IMR-90 (cell line): ENCODE data around the gene ZNF653. TPM values are rescaled to one million over a fixed set of nuclear protein-coding genes. Genes with fewer than 3 reads are reported as not detected.

Source experiments
- ATAC-seq: fragments of 200-7000 bp; cut with Tn5 transposase; 2 replicates; pipeline ENCODE4 v1.9.1; 2020; ENCODE audit warnings: low read depth, mild to moderate bottlenecking, moderate library complexity
- BruUV-seq: library from RNA; stranded (reverse); fragments of 400-500 nt; replicated peaks from 2 replicates; lab custom pipeline; 2021; lab: Mats Ljungman, UMichigan
- CTCF ChIA-PET: fragments of 300-600 bp; formaldehyde crosslinking; extraction: SDS; loops from one replicate; lab custom pipeline; 2021; ENCODE audit warnings: antibody characterized with exemption; lab: Yijun Ruan, JAX
- POLR2A ChIA-PET: fragments of 300-600 bp; sonication (Branson Sonifier 250); formaldehyde crosslinking; loops from one replicate; lab custom pipeline; 2022; ENCODE audit warnings: antibody characterized with exemption; ENCODE audit not compliant: unreplicated experiment; lab: Charles Lee
- DNase-seq: peaks from one replicate; pipeline ENCODE4 v3.0.0; 2013
- H2AFZ ChIP-seq: replicated peaks from 2 replicates; pipeline ENCODE3; 2013; ENCODE audit warnings: low read length, mild to moderate bottlenecking; ENCODE audit not compliant: poor library complexity
- H2AK5ac ChIP-seq: 2 replicates; pipeline ENCODE4 v1.6.1; 2013; ENCODE audit warnings: low read depth, low read length, inconsistent platforms
- H2AK9ac ChIP-seq: replicated peaks from 2 replicates; pipeline ENCODE3; 2013; ENCODE audit warnings: mild to moderate bottlenecking, low read depth, low read length, moderate library complexity; ENCODE audit not compliant: poor library complexity
- H2BK120ac ChIP-seq: 2 replicates; pipeline ENCODE4 v1.6.1; 2013; ENCODE audit warnings: low read depth, low read length, inconsistent platforms
- H2BK15ac ChIP-seq: 3 replicates; pipeline ENCODE4 v1.6.1; 2013; ENCODE audit warnings: low read depth, low read length, inconsistent platforms
- H2BK20ac ChIP-seq: 2 replicates; pipeline ENCODE4 v1.6.1; 2013; ENCODE audit warnings: low read depth, mild to moderate bottlenecking, inconsistent platforms, low read length, moderate library complexity
- H2BK5ac ChIP-seq: 2 replicates; pipeline ENCODE4 v1.6.1; 2013; ENCODE audit warnings: mild to moderate bottlenecking, low read depth, low read length, inconsistent platforms; ENCODE audit not compliant: poor library complexity, severe bottlenecking
- H3K14ac ChIP-seq: replicated peaks from 2 replicates; pipeline ENCODE4 v1.6.1; 2013; ENCODE audit warnings: low read depth, low read length, inconsistent platforms
- H3K18ac ChIP-seq: 2 replicates; pipeline ENCODE4 v1.6.1; 2013; ENCODE audit warnings: low read depth, low read length, control low read depth
- H3K23ac ChIP-seq: 2 replicates; pipeline ENCODE4 v1.6.1; 2013; ENCODE audit warnings: low read depth, low read length, inconsistent platforms
- H3K27ac ChIP-seq: 2 replicates; pipeline ENCODE4 v1.5.1; 2013; ENCODE audit warnings: mild to moderate bottlenecking, control low read depth, low read length; ENCODE audit not compliant: insufficient read depth
- H3K27me3 ChIP-seq: 2 replicates; pipeline ENCODE4 v1.6.1; 2013; ENCODE audit warnings: low read length; ENCODE audit not compliant: control insufficient read depth, insufficient read depth
- H3K36me3 ChIP-seq: 2 replicates; pipeline ENCODE4 v1.6.1; 2013; ENCODE audit warnings: low read length, mixed read lengths; ENCODE audit not compliant: control insufficient read depth, insufficient read depth
- H3K4ac ChIP-seq: 2 replicates; pipeline ENCODE4 v1.6.1; 2013; ENCODE audit warnings: low read depth, low read length, inconsistent platforms
- H3K4me1 ChIP-seq: 2 replicates; pipeline ENCODE4 v1.6.1; 2013; ENCODE audit warnings: low read length, mixed read lengths; ENCODE audit not compliant: control insufficient read depth, insufficient read depth
- H3K4me2 ChIP-seq: 2 replicates; pipeline ENCODE4 v1.6.1; 2013; ENCODE audit warnings: low read depth, mild to moderate bottlenecking, control low read depth, low read length, moderate library complexity
- H3K4me3 ChIP-seq: 2 replicates; pipeline ENCODE4 v1.5.1; 2013; ENCODE audit warnings: low read depth, mild to moderate bottlenecking, control low read depth, low read length, moderate library complexity; ENCODE audit not compliant: insufficient read depth
- H3K56ac ChIP-seq: 2 replicates; pipeline ENCODE4 v1.6.1; 2013; ENCODE audit warnings: low read length, inconsistent platforms; ENCODE audit not compliant: insufficient read depth; ENCODE audit errors: extremely low read depth
- H3K79me1 ChIP-seq, 2 experiments: 2 replicates each; pipeline ENCODE4 v1.6.1; 2013; ENCODE audit warnings: low read length in 2 of 2, inconsistent platforms in 1 of 2, low read depth in 1 of 2
- H3K9ac ChIP-seq: 2 replicates; pipeline ENCODE4 v1.6.1; 2013; ENCODE audit warnings: low read depth, low read length, control low read depth
- H3K9me1 ChIP-seq: 2 replicates; pipeline ENCODE4 v1.6.1; 2013; ENCODE audit warnings: low read length, inconsistent platforms; ENCODE audit not compliant: insufficient read depth
- H3K9me3 ChIP-seq: 2 replicates; pipeline ENCODE4 v1.6.1; 2013; ENCODE audit warnings: low read length; ENCODE audit not compliant: control insufficient read depth, insufficient read depth
- H4K20me1 ChIP-seq: 2 replicates; pipeline ENCODE4 v1.6.1; 2013; ENCODE audit warnings: low read length, inconsistent platforms; ENCODE audit not compliant: insufficient read depth
- H4K5ac ChIP-seq: 2 replicates; pipeline ENCODE4 v1.6.1; 2013; ENCODE audit warnings: mild to moderate bottlenecking, low read depth, low read length, control low read depth
- H4K8ac ChIP-seq, 2 experiments: 2 replicates each; pipeline ENCODE4 v1.6.1; 2013; ENCODE audit warnings: low read depth in 2 of 2, low read length in 2 of 2, control low read depth in 1 of 2, inconsistent platforms in 1 of 2
- H4K91ac ChIP-seq: 2 replicates; pipeline ENCODE4 v1.6.1; 2013; ENCODE audit warnings: low read depth, low read length, inconsistent platforms; ENCODE audit not compliant: insufficient read depth
- BHLHE40 ChIP-seq: fragments of 150-350 bp; IDR thresholded peaks from 2 replicates; pipeline ENCODE4 v1.6.1; 2016; ENCODE audit warnings: mild to moderate bottlenecking, low read depth, low read length
- CEBPB ChIP-seq: IDR thresholded peaks from 2 replicates; pipeline ENCODE4 v1.6.1; 2012; ENCODE audit warnings: low read depth, low read length, improper control_type of control experiment
- CHD1 ChIP-seq: IDR thresholded peaks from 2 replicates; pipeline ENCODE4 v1.6.1; 2012; ENCODE audit warnings: low read depth, low read length, improper control_type of control experiment
- CTCF ChIP-seq: conservative IDR thresholded peaks from 2 replicates; pipeline ENCODE4 v1.5.1; 2012; ENCODE audit warnings: mild to moderate bottlenecking, low read depth, low read length, improper control_type of control experiment
- ELK1 ChIP-seq: fragments of 150-350 bp; IDR thresholded peaks from 2 replicates; pipeline ENCODE4 v1.6.1; 2016; ENCODE audit warnings: low read depth, mild to moderate bottlenecking, low read length, moderate library complexity, borderline replicate concordance
- FOS ChIP-seq: fragments of 150-350 bp; IDR thresholded peaks from 2 replicates; pipeline ENCODE4 v1.6.1; 2016; ENCODE audit warnings: low read depth, low read length
- MAFK ChIP-seq: IDR thresholded peaks from 2 replicates; pipeline ENCODE4 v1.6.1; 2012; ENCODE audit warnings: low read depth, low read length, improper control_type of control experiment
- MAZ ChIP-seq: IDR thresholded peaks from 2 replicates; pipeline ENCODE4 v1.6.1; 2012; ENCODE audit warnings: low read depth, mild to moderate bottlenecking, low read length, improper control_type of control experiment, moderate library complexity, borderline replicate concordance
- MXI1 ChIP-seq: IDR thresholded peaks from 2 replicates; pipeline ENCODE4 v1.6.1; 2012; ENCODE audit warnings: low read depth, mild to moderate bottlenecking, low read length, moderate library complexity, borderline replicate concordance
- NFE2L2 ChIP-seq: fragments of 150-350 bp; IDR thresholded peaks from 2 replicates; pipeline ENCODE4 v1.6.1; 2016; ENCODE audit warnings: low read depth, mild to moderate bottlenecking, low read length
- POLR2A ChIP-seq: IDR thresholded peaks from 2 replicates; pipeline ENCODE4 v1.6.1; 2012; ENCODE audit warnings: mild to moderate bottlenecking, low read depth, low read length
- RAD21 ChIP-seq: IDR thresholded peaks from 2 replicates; pipeline ENCODE4 v1.6.1; 2012; ENCODE audit warnings: low read length, improper control_type of control experiment
- RCOR1 ChIP-seq: IDR thresholded peaks from 2 replicates; pipeline ENCODE4 v1.6.1; 2012; ENCODE audit warnings: mild to moderate bottlenecking, low read length, improper control_type of control experiment; ENCODE audit not compliant: insufficient replicate concordance
- RFX5 ChIP-seq: IDR thresholded peaks from 2 replicates; pipeline ENCODE4 v1.8.0; 2012; ENCODE audit warnings: low read depth, mild to moderate bottlenecking, low read length, moderate library complexity
- SMC3 ChIP-seq: fragments of 150-350 bp; IDR thresholded peaks from 2 replicates; pipeline ENCODE4 v1.6.1; 2016; ENCODE audit warnings: low read depth, mild to moderate bottlenecking, antibody characterized with exemption, low read length, moderate library complexity
- USF2 ChIP-seq: fragments of 150-350 bp; IDR thresholded peaks from 2 replicates; pipeline ENCODE4 v1.6.1; 2017; ENCODE audit warnings: mild to moderate bottlenecking, antibody characterized with exemption, low read length, low read depth
- whole genome bisulfite sequencing, 2 experiments: methylation state at CpG; one replicate each; pipeline versions ENCODE4 v1.1.5 to v1.1.7; 2013; ENCODE audit warnings: missing lambda C conversion rate in 2 of 2; ENCODE audit not compliant: insufficient read length in 1 of 2; ENCODE audit errors: extremely low coverage in 2 of 2; 5-methylcytosine and 5-hydroxymethylcytosine counted together
- dilution Hi-C: fragments of 300-500 bp; cut with HindIII; formaldehyde crosslinking; loops from one replicate; pipeline ENCODE4 v1.14.3; 2018; ENCODE audit warnings: low sequenced_read_pairs; ENCODE audit not compliant: unreplicated experiment
- in situ Hi-C: fragments of 300-500 bp; cut with MboI; formaldehyde crosslinking; loops from 3 replicates; pipeline ENCODE4 v1.14.3; 2019; ENCODE audit warnings: low sequenced_read_pairs, inconsistent platforms, mixed read lengths
- intact Hi-C: fragments of 100-400 bp; cut with micrococcal nuclease; formaldehyde crosslinking; loops from 2 replicates; pipeline ENCODE4 v1.10.0; 2022
- polyA plus RNA-seq, 3 experiments: library from polyadenylated mRNA; depleted of rRNA; stranded (reverse); fragments of >200 nt; gene quantifications; 2 replicates each; pipeline ENCODE4 v1.2.3, GENCODE V29; 2012; ENCODE audit warnings: low replicate concordance in 1 of 3
- total RNA-seq: library from RNA; depleted of rRNA; stranded (reverse); fragments of >200 nt; gene quantifications from 2 replicates; pipeline ENCODE4 v1.2.3, GENCODE V29; 2012

The ZNF653 gene
- total and polyA plus RNA-seq, 2 of the 4 experiments (the other 2 are of a cell fraction), result 3.9 to 9.0 TPM

GRCh38 chr19:11456659-11457058, 49.0 kb downstream of the ZNF653 start:
- H2BK20ac ChIP-seq, result no peak overlapping the region
- TF ChIP-seq SMC3, result no peak
- no peak for TF ChIP-seq RCOR1
- no peak for TF ChIP-seq CTCF
- no peak for TF ChIP-seq MXI1
- TF ChIP-seq RAD21, result no peak
- TF ChIP-seq MAFK, result no peak
- TF ChIP-seq USF2, result no peak
- TF ChIP-seq CHD1, result no peak
- no peak for TF ChIP-seq CEBPB
- no peak for TF ChIP-seq FOS
- no peak for TF ChIP-seq RFX5
- TF ChIP-seq MAZ, result no peak
- no peak for TF ChIP-seq NFE2L2
- no peak for TF ChIP-seq BHLHE40
- TF ChIP-seq POLR2A, result no peak
- TF ChIP-seq ELK1, result no peak
- ATAC-seq, result no peak
- H2BK5ac ChIP-seq, result no peak overlapping the region
- H3K4me2 ChIP-seq, result no peak overlapping the region
- H2AK9ac ChIP-seq, result no peak overlapping the region
- ChIA-PET CTCF (no interaction called here), POLR2A (no interaction called here)
- H2BK120ac ChIP-seq, result no peak overlapping the region
- no peak overlapping the region for H4K5ac ChIP-seq
- H3K9ac ChIP-seq, result no peak overlapping the region
- no peak overlapping the region for H3K18ac ChIP-seq
- no peaks in the 10 kb centered on the region for H3K9me1 ChIP-seq
- no peaks in the 10 kb centered on the region for H4K20me1 ChIP-seq
- no peak overlapping the region for H4K8ac ChIP-seq
- H3K4ac ChIP-seq, result no peak overlapping the region
- in situ Hi-C loops (no loop called here), intact Hi-C loops (no loop called here), dilution Hi-C loops (no loop called here)
- H2AK5ac ChIP-seq, result no peak overlapping the region
- H3K36me3 ChIP-seq, result no peaks in the 10 kb centered on the region
- H3K14ac ChIP-seq, result no peak overlapping the region
- H3K4me3 ChIP-seq, result no peak overlapping the region
- H4K91ac ChIP-seq, result no peak overlapping the region
- no peaks in the 10 kb centered on the region; the same call in 1 of the 2 replicates for H3K4me1 ChIP-seq
- 90% methylated on average over 4 of the region's 7 CpGs; no CpG with 5 or more reads in 1 of the 2 experiments for WGBS, 2 experiments
- no peak overlapping the region for H3K56ac ChIP-seq
- H3K79me1 ChIP-seq, result no peaks in the 10 kb centered on the region
- H3K27ac ChIP-seq, result no peak overlapping the region
- no peak for DNase-seq
- H2BK15ac ChIP-seq, result no peak overlapping the region
- no TSS peak for BruUV-seq
- no peaks in the 10 kb centered on the region; the same call in 1 of the 2 replicates for H3K27me3 ChIP-seq
- H3K9me3 ChIP-seq, result no peaks in the 10 kb centered on the region
- no peak overlapping the region for H3K23ac ChIP-seq
- H2AFZ ChIP-seq, result no peak overlapping the region
